ENCODE data around the gene SBNO1.

GRCh38 chr12:123305136-123305535 is 59.5 kb downstream of the SBNO1 start:
- TF ChIP-seq, protein P1, sequence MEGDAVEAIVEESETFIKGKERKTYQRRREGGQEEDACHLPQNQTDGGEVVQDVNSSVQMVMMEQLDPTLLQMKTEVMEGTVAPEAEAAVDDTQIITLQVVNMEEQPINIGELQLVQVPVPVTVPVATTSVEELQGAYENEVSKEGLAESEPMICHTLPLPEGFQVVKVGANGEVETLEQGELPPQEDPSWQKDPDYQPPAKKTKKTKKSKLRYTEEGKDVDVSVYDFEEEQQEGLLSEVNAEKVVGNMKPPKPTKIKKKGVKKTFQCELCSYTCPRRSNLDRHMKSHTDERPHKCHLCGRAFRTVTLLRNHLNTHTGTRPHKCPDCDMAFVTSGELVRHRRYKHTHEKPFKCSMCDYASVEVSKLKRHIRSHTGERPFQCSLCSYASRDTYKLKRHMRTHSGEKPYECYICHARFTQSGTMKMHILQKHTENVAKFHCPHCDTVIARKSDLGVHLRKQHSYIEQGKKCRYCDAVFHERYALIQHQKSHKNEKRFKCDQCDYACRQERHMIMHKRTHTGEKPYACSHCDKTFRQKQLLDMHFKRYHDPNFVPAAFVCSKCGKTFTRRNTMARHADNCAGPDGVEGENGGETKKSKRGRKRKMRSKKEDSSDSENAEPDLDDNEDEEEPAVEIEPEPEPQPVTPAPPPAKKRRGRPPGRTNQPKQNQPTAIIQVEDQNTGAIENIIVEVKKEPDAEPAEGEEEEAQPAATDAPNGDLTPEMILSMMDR (IDR thresholded peaks at IDR 0.05; ENCODE audit: extremely low read depth in 1 of 2, insufficient read depth in 1 of 2, low read depth in 1 of 2, low read length in 2 of 2), result no peak
- no peak for TF ChIP-seq FOS (IDR thresholded peaks at IDR 0.05; ENCODE audit: borderline replicate concordance, insufficient read depth, low read length)
